Measurements from ENCODE around the gene PAPPA2. TPM values are rescaled to one million over a fixed set of nuclear protein-coding genes. Genes with fewer than 3 reads are reported as not detected.

Gene PAPPA2
- total and polyA plus RNA-seq, 11 donors = 0.04 to 1.5 (median 0.38) TPM

DNA sequence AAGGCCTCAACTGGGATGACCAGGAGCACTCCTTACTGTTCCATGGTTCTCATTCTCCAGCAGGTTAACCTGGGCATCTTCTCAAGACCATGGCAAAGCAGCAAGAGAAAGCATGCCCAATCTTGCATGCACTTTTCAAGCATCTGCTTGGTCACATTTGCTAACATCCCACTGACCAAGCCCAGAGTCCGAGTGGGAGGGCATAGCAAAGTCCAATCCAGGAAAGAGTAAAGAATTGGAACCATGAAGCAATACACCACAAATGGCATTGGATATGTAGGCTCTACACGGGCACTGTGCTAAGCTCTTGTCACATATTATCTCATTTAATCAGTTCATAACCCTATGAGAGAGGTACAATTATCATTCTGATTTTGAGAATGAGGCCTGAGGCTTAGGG, 73.6 kb downstream of the PAPPA2 start:
- H3K4me3 ChIP-seq = no peak overlapping the region
- H3K27me3 ChIP-seq = no peaks in the 10 kb centered on the region
- H3K4me1 ChIP-seq = no peaks in the 10 kb centered on the region
- ATAC-seq = no peak
- no peak overlapping the region for H3K27ac ChIP-seq
- H3K9me3 ChIP-seq = no peaks in the 10 kb centered on the region
- TF ChIP-seq, protein P1, sequence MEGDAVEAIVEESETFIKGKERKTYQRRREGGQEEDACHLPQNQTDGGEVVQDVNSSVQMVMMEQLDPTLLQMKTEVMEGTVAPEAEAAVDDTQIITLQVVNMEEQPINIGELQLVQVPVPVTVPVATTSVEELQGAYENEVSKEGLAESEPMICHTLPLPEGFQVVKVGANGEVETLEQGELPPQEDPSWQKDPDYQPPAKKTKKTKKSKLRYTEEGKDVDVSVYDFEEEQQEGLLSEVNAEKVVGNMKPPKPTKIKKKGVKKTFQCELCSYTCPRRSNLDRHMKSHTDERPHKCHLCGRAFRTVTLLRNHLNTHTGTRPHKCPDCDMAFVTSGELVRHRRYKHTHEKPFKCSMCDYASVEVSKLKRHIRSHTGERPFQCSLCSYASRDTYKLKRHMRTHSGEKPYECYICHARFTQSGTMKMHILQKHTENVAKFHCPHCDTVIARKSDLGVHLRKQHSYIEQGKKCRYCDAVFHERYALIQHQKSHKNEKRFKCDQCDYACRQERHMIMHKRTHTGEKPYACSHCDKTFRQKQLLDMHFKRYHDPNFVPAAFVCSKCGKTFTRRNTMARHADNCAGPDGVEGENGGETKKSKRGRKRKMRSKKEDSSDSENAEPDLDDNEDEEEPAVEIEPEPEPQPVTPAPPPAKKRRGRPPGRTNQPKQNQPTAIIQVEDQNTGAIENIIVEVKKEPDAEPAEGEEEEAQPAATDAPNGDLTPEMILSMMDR (IDR thresholded peaks at IDR 0.05) = no peak
- no peak for TF ChIP-seq POLR2A (IDR thresholded peaks at IDR 0.05)
- DNase-seq = no peak
- H3K36me3 ChIP-seq = no peaks in the 10 kb centered on the region
- intact Hi-C loops (cut with DNase I) = no loop called here
- 78 to 84% (median 79%) methylated on average over 2 of the region's 2 CpGs for WGBS, 4 donors

DNA sequence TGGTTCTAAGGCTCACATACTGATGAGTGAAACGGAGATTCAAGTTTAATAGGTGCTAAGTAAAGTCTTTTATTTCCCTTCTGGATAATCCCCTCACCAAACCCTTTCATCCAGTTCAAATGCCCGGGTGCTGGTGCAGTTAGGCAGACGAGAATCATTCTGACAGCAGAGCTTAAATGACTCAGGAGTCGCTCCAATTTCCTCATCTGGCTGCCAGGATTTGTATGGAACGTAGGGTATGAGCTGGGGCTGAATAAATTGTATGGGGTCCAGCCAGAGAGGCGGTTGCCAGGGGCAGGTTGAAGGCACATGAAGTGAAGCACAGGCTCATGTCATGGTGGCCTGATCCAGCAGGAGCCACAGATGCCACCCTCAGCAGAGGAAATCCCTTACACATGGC, 76.0 kb downstream of the PAPPA2 start:
- no peak overlapping the region for H3K27ac ChIP-seq
- H3K4me1 ChIP-seq = no peaks in the 10 kb centered on the region
- no peaks in the 10 kb centered on the region for H3K36me3 ChIP-seq
- ATAC-seq (no peak), DNase-seq (no peak)
- no peaks in the 10 kb centered on the region for H3K9me3 ChIP-seq
- intact Hi-C loops (cut with DNase I) = no loop called here
- TF ChIP-seq, protein P1 (IDR thresholded peaks at IDR 0.05) = no peak
- no peak overlapping the region for H3K4me3 ChIP-seq
- 58 to 69% (median 68%) methylated on average over 6 of the region's 6 CpGs for WGBS, 4 donors
- H3K27me3 ChIP-seq = no peaks in the 10 kb centered on the region

DNA sequence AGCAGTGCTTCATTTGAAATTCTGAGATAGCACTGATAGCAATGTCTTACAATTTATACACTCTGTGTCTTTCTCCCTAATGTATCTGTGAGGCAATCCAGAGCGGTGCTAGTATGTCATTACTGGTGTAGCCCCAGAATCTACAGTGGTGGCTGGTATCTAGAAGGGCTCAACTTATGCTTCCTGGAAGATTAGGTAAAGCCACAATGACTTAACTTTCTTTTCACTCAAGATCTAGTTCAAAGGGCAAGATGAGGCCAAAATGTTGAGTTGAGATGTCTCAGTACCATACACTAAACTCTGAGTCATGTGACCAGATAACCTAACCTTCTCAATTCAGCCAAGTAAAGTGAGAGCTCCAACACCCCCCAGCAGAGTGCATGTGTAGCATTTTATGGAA, 77.5 kb downstream of the PAPPA2 start:
- intact Hi-C loops (cut with DNase I) = no loop called here
- no peaks in the 10 kb centered on the region for H3K36me3 ChIP-seq
- H3K27ac ChIP-seq = no peak overlapping the region
- H3K4me1 ChIP-seq = no peaks in the 10 kb centered on the region
- DNase-seq (no peak), ATAC-seq (no peak)
- 82 to 100% (median 95%) methylated on average over 1 of the region's 1 CpG for WGBS, 4 donors
- H3K4me3 ChIP-seq = no peak overlapping the region
- TF ChIP-seq POLR2A (IDR thresholded peaks at IDR 0.05) = no peak
- TF ChIP-seq, protein P1 (IDR thresholded peaks at IDR 0.05) = no peak
- peaks cover 0 to 1% (median 0%) of the 10 kb centered on the region in 9 donors for H3K27me3 ChIP-seq
- no peaks in the 10 kb centered on the region for H3K9me3 ChIP-seq

DNA sequence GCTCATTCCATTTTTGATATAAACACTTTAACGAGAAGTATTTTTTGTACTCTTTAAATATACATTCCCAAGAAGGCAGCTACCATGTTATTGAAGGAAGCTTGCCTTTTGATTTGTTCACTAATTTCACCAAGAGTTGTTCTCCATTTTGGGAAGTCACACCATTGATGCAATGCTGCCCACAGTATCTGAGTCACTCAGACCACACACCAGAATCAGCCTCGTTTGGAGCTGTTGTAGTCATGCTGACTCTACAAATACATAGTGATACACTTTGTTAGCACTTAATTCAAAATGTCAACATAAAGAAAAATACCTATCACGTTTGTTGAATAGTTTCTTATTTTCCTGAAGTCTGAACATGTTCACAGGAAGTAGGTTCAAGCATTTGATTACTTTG, 78.7 kb downstream of the PAPPA2 start:
- Histone ChIP-seq H3K9me3 (no peaks in the 10 kb centered on the region), H3K4me3 (no peak overlapping the region), H3K36me3 (no peaks in the 10 kb centered on the region), H3K27ac (no peak overlapping the region), H3K4me1 (no peaks in the 10 kb centered on the region), H3K27me3 (peaks cover 0 to 2% (median 0%) of the 10 kb centered on the region in 9 donors)
- DNase-seq = no peak
- WGBS, 4 donors = 54 to 60% (median 55%) methylated on average over 3 of the region's 3 CpGs
- TF ChIP-seq, protein P1 (IDR thresholded peaks at IDR 0.05) = no peak
- TF ChIP-seq POLR2A (IDR thresholded peaks at IDR 0.05) = no peak
- no peak for ATAC-seq
- intact Hi-C loops (cut with DNase I) = no loop called here
